Tongue (tissue), 2 donors: Measurements from ENCODE around the gene HYDIN. TPM values are rescaled to one million over a fixed set of nuclear protein-coding genes. Genes with fewer than 3 reads are reported as not detected.

ENCODE experiments used
- DNase-seq: peaks from one replicate; pipeline ENCODE4 v3.0.0-alpha.2; 2015
- total RNA-seq: library from RNA; depleted of rRNA; stranded (reverse); fragments of >200 nt; gene quantifications from one replicate; pipeline ENCODE4 v1.2.3, GENCODE V29; 2014

HYDIN gene
- total RNA-seq, 1 donor from 2014 or later, result 1.2 TPM

GRCh38 chr16:70786020-70786755, 444.3 kb downstream of the HYDIN start:
- no peak for DNase-seq

- DNase-seq, result no peak
Observed at GRCh38 chr16:70784692-70785555, 445.6 kb downstream of the HYDIN start.

GRCh38 chr16:70782237-70782636, 448.3 kb downstream of the HYDIN start:
- DNase-seq, result no peak

GRCh38 chr16:70781800-70782199, 448.7 kb downstream of the HYDIN start:
- DNase-seq, result no peak

GRCh38 chr16:70780546-70780945, 450.0 kb downstream of the HYDIN start:
- no peak for DNase-seq

GRCh38 chr16:70779361-70779760, 451.2 kb downstream of the HYDIN start:
- no peak for DNase-seq

- peak; percentile 97 for DNase-seq
Observed at GRCh38 chr16:70778901-70779309, 451.6 kb downstream of the HYDIN start.

GRCh38 chr16:70777973-70778406, 452.5 kb downstream of the HYDIN start:
- peak; percentile 46 for DNase-seq

GRCh38 chr16:70777496-70777895, 453.0 kb downstream of the HYDIN start:
- no peak for DNase-seq

GRCh38 chr16:70775399-70775798, 455.1 kb downstream of the HYDIN start:
- no peak for DNase-seq

- no peak for DNase-seq
Observed at GRCh38 chr16:70774261-70774660, 456.3 kb downstream of the HYDIN start.

GRCh38 chr16:70772493-70772892, 458.0 kb downstream of the HYDIN start:
- DNase-seq, result no peak

- peak; percentile 81 for DNase-seq
Observed at GRCh38 chr16:70770626-70771552, 459.6 kb downstream of the HYDIN start.

- DNase-seq, result no peak
Observed at GRCh38 chr16:70770291-70770625, 460.3 kb downstream of the HYDIN start.

- no peak for DNase-seq
Observed at GRCh38 chr16:70769761-70770160, 460.8 kb downstream of the HYDIN start.

GRCh38 chr16:70769131-70769530, 461.4 kb downstream of the HYDIN start:
- no peak for DNase-seq

- no peak for DNase-seq
Observed at GRCh38 chr16:70768203-70768580, 462.3 kb downstream of the HYDIN start.

- peak; percentile 41 for DNase-seq
Observed at GRCh38 chr16:70767377-70768202, 462.9 kb downstream of the HYDIN start.

- DNase-seq, result peak; percentile 56
Observed at GRCh38 chr16:70766658-70767057, 463.9 kb downstream of the HYDIN start.

- no peak for DNase-seq
Observed at GRCh38 chr16:70766176-70766575, 464.3 kb downstream of the HYDIN start.

- no peak for DNase-seq
Observed at GRCh38 chr16:70765491-70765890, 465.0 kb downstream of the HYDIN start.

GRCh38 chr16:70764632-70765031, 465.9 kb downstream of the HYDIN start:
- no peak for DNase-seq
